Panc1 (cell line): ENCODE measurements around the gene PELI1. TPM values are rescaled to one million over a fixed set of nuclear protein-coding genes. Genes with fewer than 3 reads are reported as not detected.

ENCODE experiments used
- ATAC-seq: fragments of 200-7000 bp; cut with Tn5 transposase; 2 replicates; pipeline ENCODE4 v1.9.1; 2020; ENCODE audit warnings: mild to moderate bottlenecking, moderate library complexity
- BruUV-seq: library from RNA; stranded (reverse); fragments of 400-500 nt; replicated peaks from 2 replicates; lab custom pipeline; 2021; lab: Mats Ljungman, UMichigan
- CTCF ChIA-PET: fragments of 300-600 bp; sonication (Branson Sonifier 250); formaldehyde crosslinking; loops from one replicate; lab custom pipeline; 2022; ENCODE audit warnings: antibody characterized with exemption; lab: Charles Lee
- POLR2A ChIA-PET: fragments of 300-600 bp; sonication (Branson Sonifier 250); formaldehyde crosslinking; loops from one replicate; lab custom pipeline; 2022; ENCODE audit warnings: antibody characterized with exemption; lab: Charles Lee
- DNase-seq: peaks from one replicate; pipeline ENCODE4 v3.0.0-alpha.2; 2010; ENCODE audit warnings: low read depth, low spot score
- H3K27ac ChIP-seq: 2 replicates; pipeline ENCODE4 v1.5.1; 2011; ENCODE audit warnings: mild to moderate bottlenecking, low read length, inconsistent platforms
- H3K27me3 ChIP-seq: fragments of 200-500 bp; sonication (Bioruptor generic); 2 replicates; pipeline ENCODE4 v1.6.0; 2014; ENCODE audit warnings: low read length, inconsistent platforms; ENCODE audit not compliant: control insufficient read depth, insufficient read depth
- H3K36me3 ChIP-seq: fragments of 200-500 bp; sonication (Bioruptor generic); 2 replicates; pipeline ENCODE4 v1.5.1; 2014; ENCODE audit warnings: inconsistent platforms, mild to moderate bottlenecking, low read length, moderate library complexity; ENCODE audit not compliant: control insufficient read depth, insufficient read depth
- H3K4me1 ChIP-seq: 2 replicates; pipeline ENCODE4 v1.5.1; 2011; ENCODE audit warnings: inconsistent platforms, mild to moderate bottlenecking, low read length, moderate library complexity; ENCODE audit not compliant: control insufficient read depth, insufficient read depth
- H3K4me3 ChIP-seq, 2 experiments: 2 replicates each; pipeline ENCODE4 v1.5.1; 2011 to 2012; ENCODE audit warnings: low read depth in 2 of 2, low read length in 2 of 2, mild to moderate bottlenecking in 2 of 2, inconsistent platforms in 1 of 2, moderate library complexity in 1 of 2
- H3K9me3 ChIP-seq: fragments of 200-500 bp; sonication (Bioruptor generic); 2 replicates; pipeline ENCODE4 v1.5.1; 2014; ENCODE audit warnings: low read depth, mild to moderate bottlenecking, inconsistent platforms, low read length, moderate library complexity; ENCODE audit not compliant: control insufficient read depth, insufficient read depth
- POLR2AphosphoS5 ChIP-seq: IDR thresholded peaks from 2 replicates; pipeline ENCODE4 v1.6.1; 2012; ENCODE audit warnings: mild to moderate bottlenecking, low read depth, low read length, moderate library complexity
- SIN3A ChIP-seq: IDR thresholded peaks from 2 replicates; pipeline ENCODE4 v1.6.1; 2012; ENCODE audit warnings: low read depth, mild to moderate bottlenecking, low read length, moderate library complexity, borderline replicate concordance; ENCODE audit not compliant: insufficient read depth
- TCF7L2 ChIP-seq: IDR thresholded peaks from 2 replicates; pipeline ENCODE4 v1.6.1; 2011; ENCODE audit warnings: mild to moderate bottlenecking, low read depth, low read length, inconsistent platforms
- in situ Hi-C: cut with HindIII; loops from 2 replicates; pipeline ENCODE4 v1.10.0; 2016; ENCODE audit warnings: low sequenced_read_pairs, low pct_unique_long_range_greater_than_20kb
- intact Hi-C: fragments of 100-400 bp; cut with micrococcal nuclease; formaldehyde crosslinking; loops from one replicate; pipeline ENCODE4 v1.10.0; 2022; ENCODE audit not compliant: unreplicated experiment
- total RNA-seq: library from RNA; stranded (reverse); gene quantifications from one replicate; pipeline ENCODE4 v1.2.1, GENCODE V29; 2021; ENCODE audit not compliant: unreplicated experiment
- TF ChIP-seq, protein P1 (sequence below), 2 experiments: IDR thresholded peaks; 2 replicates each; pipeline ENCODE4 v1.6.1; 2011 to 2012; ENCODE audit warnings: low read depth in 2 of 2, control low read depth in 1 of 2, low read length in 1 of 2, mild to moderate bottlenecking in 1 of 2, moderate library complexity in 1 of 2; ENCODE audit not compliant: insufficient read depth in 1 of 2
- TF ChIP-seq, protein P2 (sequence below): fragments of 450-650 bp; IDR thresholded peaks from 2 replicates; pipeline ENCODE4 v1.5.1; 2017; ENCODE audit warnings: mild to moderate bottlenecking

Gene PELI1
- total RNA-seq, 1 experiment from 2014 or later: 6.7 TPM

DNA sequence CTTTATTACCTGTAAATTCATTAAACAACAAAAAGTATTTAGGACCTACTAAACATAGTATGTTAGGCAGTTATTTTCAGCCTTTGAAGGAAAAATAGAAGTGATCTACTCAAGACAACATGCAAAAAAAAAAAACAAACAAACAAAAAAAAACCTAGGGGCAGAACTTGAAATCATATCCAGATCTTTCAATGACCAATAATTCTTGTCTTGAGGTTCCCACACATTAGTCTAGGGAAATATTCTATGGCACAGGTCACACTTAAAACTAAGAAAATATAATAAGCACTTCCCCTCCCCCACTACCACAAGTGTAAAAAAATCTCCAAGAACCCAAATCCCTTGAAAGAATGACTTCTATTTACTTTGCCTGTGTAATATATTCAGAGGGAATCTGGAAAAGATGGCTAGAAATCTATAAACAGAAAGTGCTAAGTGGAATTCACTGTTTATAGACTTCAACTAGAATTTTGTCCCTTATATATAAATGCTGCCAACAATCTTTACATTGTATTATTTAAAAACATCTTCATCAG lies 3.5 kb downstream of the PELI1 start:
- ATAC-seq (no peak), DNase-seq (no peak)
- ChIA-PET POLR2A (no interaction called here), CTCF (no interaction called here)
- no peak overlapping the region for H3K4me3 ChIP-seq
- H3K27ac ChIP-seq: no peak overlapping the region
- H3K9me3 ChIP-seq: no peaks in the 10 kb centered on the region
- no TSS peak for BruUV-seq
- H3K4me1 ChIP-seq: peaks cover 16% of the 10 kb centered on the region
- in situ Hi-C loops (no loop called here), intact Hi-C loops (no loop called here)
- H3K36me3 ChIP-seq: no peaks in the 10 kb centered on the region
- TF ChIP-seq POLR2AphosphoS5 (no peak), SIN3A (no peak), TCF7L2 (no peak)
- TF ChIP-seq, protein P1, sequence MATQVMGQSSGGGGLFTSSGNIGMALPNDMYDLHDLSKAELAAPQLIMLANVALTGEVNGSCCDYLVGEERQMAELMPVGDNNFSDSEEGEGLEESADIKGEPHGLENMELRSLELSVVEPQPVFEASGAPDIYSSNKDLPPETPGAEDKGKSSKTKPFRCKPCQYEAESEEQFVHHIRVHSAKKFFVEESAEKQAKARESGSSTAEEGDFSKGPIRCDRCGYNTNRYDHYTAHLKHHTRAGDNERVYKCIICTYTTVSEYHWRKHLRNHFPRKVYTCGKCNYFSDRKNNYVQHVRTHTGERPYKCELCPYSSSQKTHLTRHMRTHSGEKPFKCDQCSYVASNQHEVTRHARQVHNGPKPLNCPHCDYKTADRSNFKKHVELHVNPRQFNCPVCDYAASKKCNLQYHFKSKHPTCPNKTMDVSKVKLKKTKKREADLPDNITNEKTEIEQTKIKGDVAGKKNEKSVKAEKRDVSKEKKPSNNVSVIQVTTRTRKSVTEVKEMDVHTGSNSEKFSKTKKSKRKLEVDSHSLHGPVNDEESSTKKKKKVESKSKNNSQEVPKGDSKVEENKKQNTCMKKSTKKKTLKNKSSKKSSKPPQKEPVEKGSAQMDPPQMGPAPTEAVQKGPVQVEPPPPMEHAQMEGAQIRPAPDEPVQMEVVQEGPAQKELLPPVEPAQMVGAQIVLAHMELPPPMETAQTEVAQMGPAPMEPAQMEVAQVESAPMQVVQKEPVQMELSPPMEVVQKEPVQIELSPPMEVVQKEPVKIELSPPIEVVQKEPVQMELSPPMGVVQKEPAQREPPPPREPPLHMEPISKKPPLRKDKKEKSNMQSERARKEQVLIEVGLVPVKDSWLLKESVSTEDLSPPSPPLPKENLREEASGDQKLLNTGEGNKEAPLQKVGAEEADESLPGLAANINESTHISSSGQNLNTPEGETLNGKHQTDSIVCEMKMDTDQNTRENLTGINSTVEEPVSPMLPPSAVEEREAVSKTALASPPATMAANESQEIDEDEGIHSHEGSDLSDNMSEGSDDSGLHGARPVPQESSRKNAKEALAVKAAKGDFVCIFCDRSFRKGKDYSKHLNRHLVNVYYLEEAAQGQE (IDR thresholded peaks at IDR 0.05; ENCODE audit: insufficient read depth in 1 of 2, low read depth in 2 of 2, low read length in 1 of 2): no peak
- TF ChIP-seq, protein P2, sequence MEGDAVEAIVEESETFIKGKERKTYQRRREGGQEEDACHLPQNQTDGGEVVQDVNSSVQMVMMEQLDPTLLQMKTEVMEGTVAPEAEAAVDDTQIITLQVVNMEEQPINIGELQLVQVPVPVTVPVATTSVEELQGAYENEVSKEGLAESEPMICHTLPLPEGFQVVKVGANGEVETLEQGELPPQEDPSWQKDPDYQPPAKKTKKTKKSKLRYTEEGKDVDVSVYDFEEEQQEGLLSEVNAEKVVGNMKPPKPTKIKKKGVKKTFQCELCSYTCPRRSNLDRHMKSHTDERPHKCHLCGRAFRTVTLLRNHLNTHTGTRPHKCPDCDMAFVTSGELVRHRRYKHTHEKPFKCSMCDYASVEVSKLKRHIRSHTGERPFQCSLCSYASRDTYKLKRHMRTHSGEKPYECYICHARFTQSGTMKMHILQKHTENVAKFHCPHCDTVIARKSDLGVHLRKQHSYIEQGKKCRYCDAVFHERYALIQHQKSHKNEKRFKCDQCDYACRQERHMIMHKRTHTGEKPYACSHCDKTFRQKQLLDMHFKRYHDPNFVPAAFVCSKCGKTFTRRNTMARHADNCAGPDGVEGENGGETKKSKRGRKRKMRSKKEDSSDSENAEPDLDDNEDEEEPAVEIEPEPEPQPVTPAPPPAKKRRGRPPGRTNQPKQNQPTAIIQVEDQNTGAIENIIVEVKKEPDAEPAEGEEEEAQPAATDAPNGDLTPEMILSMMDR: no peak
- H3K27me3 ChIP-seq: no peaks in the 10 kb centered on the region

DNA sequence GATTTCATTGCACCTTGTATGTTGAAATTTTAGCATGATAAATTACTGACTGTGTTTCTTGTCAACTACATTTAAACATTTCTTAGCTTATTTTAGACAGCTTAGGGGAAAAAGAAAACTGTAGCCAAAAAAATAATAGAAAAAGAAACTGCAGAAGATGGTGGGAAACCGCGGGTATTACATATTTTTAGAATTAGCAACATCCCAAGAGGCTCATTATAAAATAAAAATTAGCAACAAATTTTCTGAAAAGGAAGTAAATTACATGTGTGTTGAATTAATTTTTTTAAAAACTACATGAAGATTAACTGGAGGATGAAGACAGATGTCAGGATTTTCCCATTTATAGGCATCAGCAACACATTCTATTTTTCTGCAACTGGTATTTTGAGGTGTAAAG lies 4.3 kb downstream of the PELI1 start:
- in situ Hi-C loops: no loop called here
- no TSS peak for BruUV-seq

More for the DNA sequence above, 4.3 kb downstream of the PELI1 start:
- no peak for DNase-seq
- Histone ChIP-seq H3K4me1 (peaks cover 16% of the 10 kb centered on the region), H3K4me3 (no peak overlapping the region), H3K36me3 (no peaks in the 10 kb centered on the region), H3K27me3 (no peaks in the 10 kb centered on the region), H3K9me3 (no peaks in the 10 kb centered on the region), H3K27ac (no peak overlapping the region)
- ChIA-PET CTCF (no interaction called here), POLR2A (no interaction called here)
- no peak for ATAC-seq
- TF ChIP-seq POLR2AphosphoS5 (no peak), SIN3A (no peak), TCF7L2 (no peak)
- TF ChIP-seq, protein P2: no peak
- TF ChIP-seq, protein P1 (IDR thresholded peaks at IDR 0.05; ENCODE audit: insufficient read depth in 1 of 2, low read depth in 2 of 2, low read length in 1 of 2): no peak
- intact Hi-C loops: no loop called here
